ENCODE measurements around the gene PLCB4.

The PLCB4 gene

DNA sequence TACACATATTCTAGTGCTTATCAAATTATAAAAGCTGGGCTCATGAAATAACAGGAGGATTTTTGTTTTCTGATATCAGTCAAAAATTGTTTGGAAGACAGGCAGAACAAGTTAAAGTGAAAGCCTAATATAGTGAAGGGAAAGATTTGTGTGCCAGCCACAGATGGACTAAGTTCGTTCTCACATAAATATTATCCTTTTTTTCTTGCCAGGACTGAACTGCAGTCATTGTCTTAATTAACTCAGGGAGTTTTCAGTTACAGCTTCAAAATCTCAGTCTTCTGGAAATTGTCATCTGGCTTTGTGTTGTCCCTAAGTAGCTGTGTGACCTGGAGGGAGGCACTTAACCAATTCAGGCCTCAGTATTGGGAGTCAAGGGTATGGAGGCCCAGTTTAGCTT, 40.7 kb downstream of the PLCB4 start:
- DNase-seq: no peak

DNA sequence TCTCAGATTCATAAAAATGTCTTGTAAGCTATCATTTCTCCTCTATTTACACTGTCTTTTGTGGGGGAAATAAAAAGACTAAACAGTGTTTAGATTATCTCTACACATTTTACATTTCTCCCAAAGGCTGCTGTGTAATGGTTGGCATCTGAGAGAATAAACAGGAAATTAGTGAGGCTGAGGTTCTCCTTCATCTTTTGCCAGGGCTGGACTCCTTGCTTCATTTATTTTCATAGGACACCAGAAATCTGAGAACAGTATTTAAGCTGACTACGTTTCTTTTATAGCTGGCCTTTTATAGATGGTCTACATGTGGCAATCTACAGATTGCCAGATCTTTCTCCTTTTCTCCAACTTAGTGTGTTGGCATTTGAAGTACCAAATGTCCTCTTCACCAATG, 41.5 kb downstream of the PLCB4 start:
- DNase-seq: no peak

DNA sequence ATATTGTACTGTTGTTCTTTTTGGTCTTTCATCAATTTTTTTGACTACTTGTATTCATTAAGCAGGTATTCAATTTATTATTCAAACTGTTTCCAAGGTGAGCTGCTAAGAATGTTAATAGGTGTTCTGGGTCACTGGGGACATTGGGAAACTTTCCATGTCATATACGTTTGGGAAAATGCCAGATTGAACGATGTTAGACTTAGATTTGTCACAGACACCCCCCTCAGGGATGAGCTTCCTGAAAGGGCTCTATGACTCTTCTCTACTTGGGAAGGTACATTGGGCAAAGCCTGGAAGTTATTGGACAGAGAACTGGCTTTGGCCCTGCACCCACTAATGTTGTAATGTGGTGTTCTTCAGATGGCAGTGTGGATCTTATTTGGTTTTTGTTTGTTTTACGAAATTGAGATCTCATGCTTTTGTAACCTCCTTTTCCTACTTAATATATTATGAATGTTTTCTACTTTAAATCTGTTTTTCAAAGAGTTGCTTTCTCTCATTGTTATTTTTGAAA, 42.1 kb downstream of the PLCB4 start:
- DNase-seq: no peak

DNA sequence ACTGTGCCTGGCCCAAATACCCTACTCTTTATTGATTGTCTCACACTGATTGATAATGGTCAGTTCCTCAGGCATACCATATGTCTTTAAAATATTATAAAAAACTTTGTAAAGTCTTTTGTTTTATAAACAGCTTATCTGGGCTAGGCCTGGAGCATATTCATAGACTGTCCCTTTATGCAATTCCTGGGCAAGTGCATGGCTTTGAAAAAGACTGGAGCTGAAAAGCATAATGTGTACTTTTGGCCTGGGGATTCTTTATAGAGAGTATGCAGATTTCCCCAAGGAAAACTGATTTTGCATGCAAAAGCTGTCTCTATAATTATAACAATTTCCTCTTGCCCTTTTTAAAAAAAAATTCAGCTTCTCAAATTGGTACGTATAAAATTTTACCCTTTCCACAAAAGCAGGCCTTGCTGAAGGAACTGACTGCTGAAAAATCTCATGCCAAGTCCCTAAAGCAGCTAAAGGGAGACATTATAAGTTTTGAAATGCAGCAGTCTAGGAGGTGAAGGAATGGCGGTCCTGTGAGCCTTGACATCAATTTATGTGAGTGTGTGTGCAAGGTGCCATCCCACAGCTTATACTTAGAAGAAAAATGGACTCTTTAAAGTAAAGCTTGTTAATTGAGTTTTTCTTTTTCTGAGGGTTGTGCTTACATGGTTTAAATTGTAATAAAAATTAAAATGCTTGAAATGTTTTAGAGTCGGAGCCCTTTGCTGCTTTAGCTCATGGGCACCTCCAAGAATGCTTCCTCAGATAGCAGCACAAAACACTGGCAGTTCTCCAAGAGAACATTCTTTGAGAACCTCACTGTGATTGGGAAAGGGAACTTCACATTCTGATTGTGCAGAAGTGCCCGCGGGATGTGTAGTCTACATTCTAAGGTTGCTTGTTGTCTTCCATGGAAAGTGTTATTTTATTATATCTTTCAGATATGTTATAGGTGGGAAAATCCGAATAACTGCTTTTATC, 43.9 kb downstream of the PLCB4 start:
- DNase-seq: no peak

DNA sequence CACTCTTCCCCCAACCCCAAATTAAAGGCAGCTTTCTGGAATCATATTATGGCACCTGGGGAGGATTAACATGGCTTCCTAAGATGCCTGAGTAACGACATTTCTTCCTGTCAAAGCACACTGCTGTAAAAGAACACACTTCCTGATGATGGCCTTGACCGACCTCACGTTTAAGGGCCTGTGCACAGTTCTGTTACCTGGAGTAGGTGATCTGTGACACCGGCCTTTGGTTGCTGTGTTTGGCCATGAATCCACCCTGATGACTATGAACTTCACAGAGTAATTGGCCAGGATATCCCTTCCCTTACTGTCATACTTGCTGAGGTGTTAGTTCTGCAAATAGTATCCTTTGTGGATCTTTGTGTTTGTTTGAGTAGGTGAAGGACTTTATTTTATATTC, 45.8 kb downstream of the PLCB4 start:
- no peak for DNase-seq

DNA sequence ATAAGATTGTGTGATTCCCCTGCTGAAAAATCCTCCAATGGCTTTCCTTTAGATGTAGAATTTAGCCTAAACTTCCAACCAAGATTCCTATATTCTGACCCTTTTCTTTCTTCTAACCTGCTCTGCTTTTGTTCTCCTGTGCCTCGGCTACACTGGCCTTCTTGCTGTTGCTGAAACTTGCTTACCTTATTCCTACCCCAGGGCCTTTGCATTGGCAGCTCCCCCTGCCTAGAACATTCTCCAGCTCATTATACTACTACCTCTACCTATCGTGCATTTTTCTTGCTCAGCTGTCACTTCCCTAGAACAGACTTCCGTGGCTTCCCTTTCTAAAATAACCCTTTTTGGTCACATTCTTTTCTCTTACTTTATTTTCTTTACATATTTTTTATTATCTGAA, 48.7 kb downstream of the PLCB4 start:
- no peak for DNase-seq

DNA sequence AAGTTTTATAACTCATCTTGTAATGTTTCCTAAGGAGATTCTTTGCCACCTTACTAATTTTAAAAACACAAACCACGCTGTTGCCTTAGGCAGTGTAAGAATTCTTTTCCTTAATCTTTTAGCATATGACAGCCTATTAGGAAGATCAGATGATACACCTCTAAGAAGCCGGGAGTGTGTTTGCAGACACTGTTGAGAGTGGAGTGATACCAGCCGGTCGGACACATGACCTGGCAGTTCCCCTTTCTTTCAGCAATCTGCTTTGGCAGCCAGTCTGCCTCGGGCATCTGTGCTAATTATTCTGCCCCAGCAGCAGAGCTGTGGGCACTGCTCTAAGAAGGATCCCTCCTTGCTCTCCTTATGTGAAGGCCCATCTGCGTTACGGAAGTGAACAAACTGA, 50.9 kb downstream of the PLCB4 start:
- no peak for DNase-seq

DNA sequence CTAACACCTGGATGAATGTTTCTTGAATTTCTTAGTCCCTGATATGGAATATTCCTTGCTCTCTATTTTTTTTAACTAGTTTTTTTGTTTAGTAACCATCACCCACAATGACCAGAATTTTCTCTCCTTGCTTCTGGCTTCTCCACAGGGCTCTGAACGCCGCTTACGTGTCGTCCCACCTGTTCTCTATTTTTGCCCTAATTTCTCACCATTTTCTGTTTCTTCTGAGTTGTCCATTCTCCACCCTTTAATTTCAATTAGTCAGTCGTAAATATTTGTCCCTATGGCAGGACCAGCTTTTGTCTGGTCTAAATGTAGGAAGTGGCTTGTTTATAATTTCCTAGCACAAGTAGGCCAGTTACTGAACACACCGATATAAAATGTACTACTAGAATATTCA, 52.3 kb downstream of the PLCB4 start:
- no peak for DNase-seq

DNA sequence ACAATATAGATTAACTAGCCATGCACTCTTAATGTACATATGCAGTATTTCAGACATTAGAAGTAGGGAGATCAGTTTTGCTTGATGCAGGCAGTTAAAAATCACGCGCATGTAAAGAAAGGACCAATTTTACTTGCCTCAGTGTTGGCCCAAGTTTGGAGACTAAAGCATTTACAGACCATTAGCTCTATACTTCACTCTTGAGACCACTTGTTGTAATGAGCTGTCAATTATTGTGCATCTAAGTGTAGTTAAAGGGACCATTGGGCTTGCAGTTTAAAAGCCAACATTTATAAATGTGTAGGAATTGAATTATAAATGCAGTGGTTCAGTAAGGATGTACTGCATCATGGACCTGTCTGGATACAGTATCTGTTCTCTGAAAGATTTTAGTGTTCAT, 53.7 kb downstream of the PLCB4 start:
- no peak for DNase-seq

DNA sequence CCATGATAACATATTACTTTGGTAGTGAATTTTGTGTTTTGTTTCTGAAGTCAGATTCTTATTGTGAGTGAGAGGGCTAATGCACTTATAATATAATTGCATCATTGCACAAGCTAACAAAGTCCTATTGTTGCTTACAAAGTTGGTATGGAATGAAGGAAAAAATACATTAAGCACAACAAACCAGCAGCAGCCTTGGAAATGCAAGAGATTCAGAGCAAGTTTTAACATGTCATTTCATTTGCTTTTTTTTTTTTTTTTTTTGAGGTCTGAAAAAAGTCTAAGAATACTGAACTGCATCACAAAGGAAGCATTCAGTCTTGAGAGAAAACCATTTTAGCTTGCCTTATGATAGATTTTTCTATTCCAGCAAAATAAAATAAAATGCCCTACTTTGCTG, 57.6 kb downstream of the PLCB4 start:
- no peak for DNase-seq

DNA sequence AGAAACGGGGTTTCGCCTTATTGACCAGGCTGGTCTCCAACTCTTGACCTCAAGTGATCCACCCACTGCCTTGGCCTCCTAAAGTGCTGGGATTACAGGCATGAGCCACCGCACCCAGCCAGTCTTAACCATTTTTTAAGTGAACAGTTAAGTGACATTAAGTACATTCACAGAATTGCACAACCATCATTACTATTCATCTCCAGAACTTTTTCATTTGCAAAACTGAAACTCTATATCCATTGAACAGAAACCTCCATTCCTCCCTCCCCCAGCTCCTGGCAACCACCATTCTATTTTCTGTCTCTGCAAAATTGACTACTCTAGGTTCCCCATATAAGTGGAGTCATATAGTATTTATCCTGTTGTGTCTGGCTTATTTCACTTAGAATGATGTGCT, 59.7 kb downstream of the PLCB4 start:
- DNase-seq: no peak

DNA sequence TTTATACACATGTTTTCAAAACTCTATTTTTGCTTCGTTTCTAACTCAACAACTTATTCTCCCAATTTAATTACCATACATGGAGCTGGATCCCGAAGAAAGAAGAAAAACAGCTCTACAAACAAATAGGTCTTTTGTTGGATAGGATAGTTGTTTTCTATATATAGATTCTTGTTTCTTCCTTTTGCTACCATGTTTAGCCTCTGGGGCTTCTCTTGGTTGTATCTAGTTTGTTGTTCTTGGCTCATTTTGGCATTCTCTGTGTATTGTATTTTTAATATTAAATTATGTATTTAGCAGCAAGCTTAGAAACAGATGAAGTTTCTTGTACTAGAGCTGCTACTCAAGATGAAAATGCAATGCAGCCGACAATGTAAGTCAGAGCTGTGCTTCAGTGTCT, 60.9 kb downstream of the PLCB4 start:
- DNase-seq: no peak

DNA sequence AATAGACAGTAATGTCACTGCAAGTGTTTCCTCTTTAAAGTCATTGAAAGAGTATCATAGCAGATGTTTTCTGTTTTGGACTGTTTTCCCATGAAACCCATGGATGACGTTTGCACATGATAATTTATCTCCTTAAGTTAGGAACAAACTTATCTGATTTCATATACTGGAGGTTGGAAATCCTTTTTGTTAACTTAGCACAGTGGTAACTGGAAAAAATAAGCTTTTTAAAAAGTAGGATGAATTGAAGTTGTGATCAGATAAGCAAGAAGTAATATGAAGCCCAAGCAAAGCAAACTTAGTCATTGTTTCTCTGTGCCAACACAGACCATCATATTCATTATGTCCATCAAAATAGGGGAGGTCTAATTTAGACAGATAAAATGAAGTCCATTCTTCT, 61.6 kb downstream of the PLCB4 start:
- no peak for DNase-seq

DNA sequence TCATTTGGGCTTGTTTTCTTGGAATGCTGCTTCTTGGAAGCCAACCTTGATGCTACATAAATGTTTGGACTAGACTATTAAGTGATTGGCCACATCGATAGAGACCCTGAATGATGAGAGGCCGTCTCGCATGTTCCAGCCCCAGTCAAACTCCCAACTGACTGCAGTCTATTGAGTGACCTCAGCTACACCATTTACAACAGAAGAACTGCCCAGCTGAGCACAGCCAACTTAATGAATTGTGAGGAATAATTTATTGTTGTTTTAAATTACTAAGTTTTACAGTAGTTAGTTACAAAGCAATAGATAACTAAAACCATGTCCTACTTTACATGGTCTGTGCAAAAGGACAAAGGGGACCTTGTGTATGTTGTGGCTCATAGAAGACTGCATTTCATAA, 63.0 kb downstream of the PLCB4 start:
- no peak for DNase-seq

DNA sequence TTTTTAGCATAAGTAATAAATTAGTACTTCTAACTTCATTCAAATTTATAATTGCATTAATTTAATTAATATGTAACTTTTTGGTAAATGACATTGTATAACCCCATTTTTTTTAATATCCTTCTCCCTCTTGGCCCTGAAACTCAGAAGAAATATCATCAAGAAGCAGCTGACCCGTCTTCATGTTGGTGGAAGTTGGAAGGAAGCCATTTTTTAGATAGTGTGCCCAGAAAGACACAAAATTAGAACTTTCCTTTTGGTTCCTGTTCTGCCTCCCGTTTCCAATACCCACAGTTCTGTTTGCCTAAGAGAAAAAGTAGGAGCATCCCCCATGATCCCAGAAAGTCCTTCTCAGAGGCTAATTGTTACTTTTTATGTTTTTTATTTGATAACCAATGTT, 65.5 kb downstream of the PLCB4 start:
- DNase-seq: no peak

DNA sequence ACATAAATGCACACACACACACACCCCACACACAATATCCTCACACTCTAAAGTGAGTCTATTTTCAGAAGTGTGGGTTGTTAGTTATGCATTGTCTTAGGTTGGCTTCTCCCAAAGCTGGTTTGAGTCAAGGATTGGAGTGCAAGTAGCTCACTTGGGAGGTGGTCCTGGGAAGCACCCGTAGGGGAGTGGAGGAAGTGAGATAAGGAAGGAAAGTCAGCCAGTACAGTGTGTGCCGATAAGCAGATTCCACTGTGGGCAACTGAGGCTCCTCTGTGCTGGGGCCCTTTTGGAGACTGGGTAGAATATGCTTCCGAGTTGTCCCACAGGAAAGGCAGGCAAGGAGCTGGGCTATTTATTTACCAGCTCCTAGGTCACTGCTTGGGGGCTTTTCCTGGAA, 67.2 kb downstream of the PLCB4 start:
- DNase-seq: no peak

DNA sequence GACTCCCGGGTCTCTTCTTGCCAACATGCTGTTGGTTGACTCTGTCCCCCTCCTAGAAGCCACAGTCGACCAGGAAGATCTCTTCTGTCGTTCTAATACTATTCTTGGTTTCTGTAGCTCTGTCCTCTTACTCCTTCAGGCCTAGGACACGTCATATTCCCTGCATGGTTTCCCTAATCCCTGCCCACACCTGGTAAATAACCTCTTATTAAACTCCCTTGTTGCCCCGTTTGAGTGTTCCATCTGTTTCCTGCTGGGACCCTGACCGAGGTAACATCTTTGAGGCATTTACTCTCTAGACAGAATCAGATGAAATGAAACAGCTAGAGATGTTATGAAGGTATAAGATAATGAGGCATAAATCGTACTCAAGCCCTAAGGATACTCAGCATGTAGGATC, 68.1 kb downstream of the PLCB4 start:
- DNase-seq: no peak

DNA sequence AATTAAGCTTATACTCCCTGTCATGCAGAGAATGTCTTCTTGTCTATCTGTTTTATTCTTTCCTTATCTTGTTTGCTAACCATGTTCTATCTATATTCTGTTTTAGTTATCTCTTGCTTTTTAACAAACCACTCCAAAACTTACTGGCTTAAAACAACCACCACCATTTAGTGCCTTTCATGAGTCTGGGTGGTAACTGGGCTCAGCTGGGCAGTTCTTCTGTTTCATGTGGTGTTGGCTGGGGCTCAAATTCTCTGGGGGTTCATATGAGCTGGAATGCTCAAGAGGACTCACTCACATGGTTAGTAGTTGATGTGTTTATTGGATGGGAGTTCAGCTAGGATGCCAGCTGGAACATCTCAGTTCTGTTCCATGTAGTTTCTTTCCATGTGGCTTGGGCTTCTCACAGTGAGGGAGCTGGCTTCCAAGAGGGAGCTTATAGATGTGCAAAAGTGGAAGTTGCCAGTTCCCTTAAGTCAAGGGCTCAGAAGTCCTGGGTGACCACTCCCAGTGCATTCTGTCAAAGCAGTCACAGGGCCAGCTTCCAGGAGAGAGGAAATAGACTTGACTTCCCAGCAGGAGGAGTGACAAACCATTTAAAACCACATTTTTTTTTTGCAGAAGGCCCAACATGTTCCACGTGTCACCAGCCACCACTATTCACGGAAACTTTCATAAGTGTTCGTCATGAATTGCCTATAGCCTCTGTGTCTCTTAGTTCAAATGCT, 70.4 kb downstream of the PLCB4 start:
- no peak for DNase-seq

DNA sequence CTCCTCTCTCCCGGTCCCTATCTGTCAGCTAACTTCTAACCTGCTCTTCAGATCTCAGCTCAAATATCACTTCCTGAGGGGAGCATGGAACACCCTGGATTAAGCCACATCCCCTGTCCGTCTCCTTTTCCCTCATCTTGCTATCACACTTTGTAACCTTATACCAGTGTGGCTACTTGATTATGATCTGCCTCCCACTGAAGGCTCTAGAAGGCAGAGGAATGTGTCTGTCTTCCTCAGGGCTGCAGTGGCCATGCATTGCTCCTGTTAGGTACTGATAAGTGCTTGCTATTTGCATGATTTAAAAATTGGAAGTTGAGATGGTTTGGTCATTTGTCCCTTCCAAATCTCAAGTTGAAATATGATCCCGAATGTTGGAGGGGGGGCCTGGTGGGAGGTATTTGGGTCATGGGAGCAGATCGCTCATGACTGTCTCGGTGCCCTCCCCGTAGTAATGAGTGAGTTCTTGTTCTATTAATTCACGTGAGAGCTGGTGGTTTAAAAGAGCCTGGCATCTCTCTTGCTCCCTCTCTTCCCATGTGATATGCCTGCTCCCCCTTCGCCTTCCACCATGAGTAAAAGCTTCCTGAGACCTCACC, 71.4 kb downstream of the PLCB4 start:
- no peak for DNase-seq

DNA sequence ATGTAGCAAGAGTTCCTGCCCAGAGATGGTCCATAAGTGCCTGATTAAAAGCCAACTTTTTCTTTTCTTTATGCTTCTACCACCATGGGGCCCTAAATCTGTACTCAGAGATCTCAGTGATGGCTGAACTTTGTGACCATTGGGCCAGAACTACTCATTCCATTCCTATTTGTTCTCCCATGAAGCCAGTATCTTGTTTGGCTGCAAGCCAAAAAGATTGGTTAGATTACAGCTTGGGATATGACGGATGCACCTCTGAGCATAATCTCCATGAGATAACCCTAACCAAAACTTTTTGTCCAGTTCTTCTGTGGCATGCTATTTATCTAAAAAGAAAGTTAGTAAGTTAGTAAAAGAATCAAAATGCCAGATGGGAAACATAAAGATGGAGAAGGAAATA, 72.2 kb downstream of the PLCB4 start:
- no peak for DNase-seq

DNA sequence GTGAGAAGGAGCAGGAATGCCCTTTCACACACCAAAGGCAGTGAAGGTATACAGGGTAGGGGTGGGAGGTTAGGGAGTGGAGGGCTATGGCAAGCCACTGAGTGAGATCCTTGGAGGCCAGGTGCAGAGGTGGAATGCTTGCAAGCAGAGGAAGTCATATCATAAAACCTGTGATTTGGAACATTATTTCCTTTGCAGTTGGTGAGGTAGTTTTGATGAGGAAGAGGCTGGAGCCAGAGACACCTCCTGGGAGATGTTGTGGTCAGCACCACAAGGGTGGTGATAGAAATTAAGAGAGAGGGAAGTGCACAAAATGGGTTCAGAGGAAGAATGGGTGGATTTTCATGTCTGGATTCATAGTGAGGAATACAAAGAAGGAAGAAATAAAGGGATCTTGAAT, 73.0 kb downstream of the PLCB4 start:
- no peak for DNase-seq

DNA sequence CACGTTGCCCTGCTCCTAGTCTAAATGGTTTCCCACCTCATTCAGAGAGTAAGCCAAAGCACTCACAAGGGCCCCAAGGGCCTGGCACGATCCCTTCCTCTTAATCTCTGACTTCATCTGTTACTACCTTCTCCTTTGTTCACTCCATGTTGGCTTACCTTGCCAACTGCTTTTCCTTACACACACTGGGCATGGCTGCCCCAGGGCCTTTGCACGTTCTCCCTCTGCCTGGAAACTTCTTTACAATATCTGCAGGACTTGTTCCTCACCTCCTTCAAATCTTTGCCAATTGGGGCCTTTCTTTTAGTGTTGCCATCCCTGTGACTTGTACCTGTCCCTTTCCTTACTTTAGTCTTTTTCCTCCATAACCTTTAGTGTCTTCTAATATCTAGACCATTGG, 73.9 kb downstream of the PLCB4 start:
- no peak for DNase-seq

DNA sequence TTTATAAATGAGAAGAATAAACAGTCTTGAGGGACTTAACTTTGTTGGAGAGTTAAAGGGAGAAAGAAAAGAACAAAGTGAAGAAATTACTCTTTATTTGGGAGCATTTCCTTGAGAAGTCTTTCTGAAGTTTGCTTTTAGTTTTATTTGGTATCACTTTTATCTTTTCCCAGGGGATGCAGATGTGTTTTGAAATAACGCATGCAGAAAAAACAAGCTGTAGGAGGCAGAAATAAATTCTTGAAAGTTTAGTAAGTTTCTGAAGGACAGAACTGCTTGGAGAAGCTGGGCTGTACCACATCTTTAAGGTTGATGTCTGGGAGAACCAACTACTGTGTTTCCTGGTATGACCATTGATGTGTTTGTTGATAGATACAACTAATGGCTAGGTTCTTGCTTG, 75.0 kb downstream of the PLCB4 start:
- DNase-seq: no peak

DNA sequence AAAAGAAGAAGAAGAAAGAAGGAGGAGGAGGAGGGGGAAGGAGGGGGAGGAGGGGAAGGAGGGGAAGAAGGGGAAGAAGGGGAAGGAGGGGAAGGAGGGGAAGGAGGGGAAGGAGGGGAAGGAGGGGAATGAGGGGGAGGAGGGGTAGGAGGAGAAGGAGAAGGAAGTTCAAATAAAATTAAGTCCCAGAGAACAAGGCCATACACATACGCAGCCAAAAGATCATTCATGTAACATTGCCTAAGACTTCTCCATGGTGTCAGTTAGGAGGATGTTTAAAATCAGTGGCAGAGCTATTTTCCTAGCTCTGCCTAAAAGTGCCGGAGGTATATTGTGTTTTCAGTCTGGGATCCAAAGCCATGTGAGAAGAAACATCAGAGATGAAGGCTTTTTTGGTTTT, 75.8 kb downstream of the PLCB4 start:
- DNase-seq: no peak
